H1 (cell line): Measurements from ENCODE around the gene NLN.

Source experiments
- CHD1 ChIP-seq: IDR thresholded peaks from 2 replicates; pipeline ENCODE4 v1.6.1; 2012; ENCODE audit warnings: low read depth, low read length, improper control_type of control experiment
- POLR2A ChIP-seq, 2 experiments: IDR thresholded peaks; 1 replicate in 1 of 2; 2 replicates in 1 of 2; pipeline ENCODE4 v1.6.1; 2011; ENCODE audit warnings: low read depth in 2 of 2, low read length in 2 of 2, mild to moderate bottlenecking in 2 of 2; ENCODE audit errors: control extremely low read depth in 1 of 2
- SRF ChIP-seq: IDR thresholded peaks from 2 replicates; pipeline ENCODE4 v1.6.1; 2011; ENCODE audit warnings: mild to moderate bottlenecking, low read depth, low read length, moderate library complexity
- TF ChIP-seq, protein P1 (sequence below), 3 experiments: IDR thresholded peaks; 1 replicate in 2 of 3; 2 replicates in 1 of 3; pipeline versions ENCODE4 v1.5.1 to v1.6.1; 2011; ENCODE audit warnings: low read length in 3 of 3, mild to moderate bottlenecking in 3 of 3, inconsistent platforms in 2 of 3, low read depth in 1 of 3, moderate library complexity in 1 of 3; ENCODE audit not compliant: insufficient read depth in 1 of 3; ENCODE audit errors: control extremely low read depth in 1 of 3

DNA sequence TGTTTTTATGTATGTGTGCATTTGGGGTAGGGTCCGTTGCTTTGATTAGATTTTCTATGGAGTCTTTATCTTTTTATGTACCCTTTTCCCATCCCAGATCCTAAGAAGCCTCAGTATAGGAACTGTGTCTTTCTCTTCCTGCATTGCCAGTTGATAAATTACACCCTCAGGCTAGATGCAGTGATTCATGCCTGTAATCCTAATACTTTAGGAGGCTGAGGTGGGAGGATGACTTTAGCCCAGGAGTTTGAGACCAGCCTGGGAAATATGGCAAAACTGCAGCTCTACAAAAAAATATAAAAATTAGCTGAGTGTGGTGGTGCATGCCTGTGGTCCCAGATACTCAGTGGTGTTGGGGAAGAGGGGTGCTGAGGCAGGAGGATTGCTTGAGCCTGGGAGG lies 40.2 kb downstream of the NLN start:
- TF ChIP-seq, protein P1, sequence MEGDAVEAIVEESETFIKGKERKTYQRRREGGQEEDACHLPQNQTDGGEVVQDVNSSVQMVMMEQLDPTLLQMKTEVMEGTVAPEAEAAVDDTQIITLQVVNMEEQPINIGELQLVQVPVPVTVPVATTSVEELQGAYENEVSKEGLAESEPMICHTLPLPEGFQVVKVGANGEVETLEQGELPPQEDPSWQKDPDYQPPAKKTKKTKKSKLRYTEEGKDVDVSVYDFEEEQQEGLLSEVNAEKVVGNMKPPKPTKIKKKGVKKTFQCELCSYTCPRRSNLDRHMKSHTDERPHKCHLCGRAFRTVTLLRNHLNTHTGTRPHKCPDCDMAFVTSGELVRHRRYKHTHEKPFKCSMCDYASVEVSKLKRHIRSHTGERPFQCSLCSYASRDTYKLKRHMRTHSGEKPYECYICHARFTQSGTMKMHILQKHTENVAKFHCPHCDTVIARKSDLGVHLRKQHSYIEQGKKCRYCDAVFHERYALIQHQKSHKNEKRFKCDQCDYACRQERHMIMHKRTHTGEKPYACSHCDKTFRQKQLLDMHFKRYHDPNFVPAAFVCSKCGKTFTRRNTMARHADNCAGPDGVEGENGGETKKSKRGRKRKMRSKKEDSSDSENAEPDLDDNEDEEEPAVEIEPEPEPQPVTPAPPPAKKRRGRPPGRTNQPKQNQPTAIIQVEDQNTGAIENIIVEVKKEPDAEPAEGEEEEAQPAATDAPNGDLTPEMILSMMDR (IDR thresholded peaks at IDR 0.05; ENCODE audit: control extremely low read depth in 1 of 3, insufficient read depth in 1 of 3, low read depth in 1 of 3, low read length in 3 of 3), result no peak
- TF ChIP-seq SRF (no peak), POLR2A (IDR thresholded peaks at IDR 0.05; ENCODE audit: control extremely low read depth in 1 of 2, low read depth in 2 of 2, low read length in 2 of 2) (no peak), CHD1 (no peak)
